Occipital lobe (tissue), 2 donors: ENCODE measurements around the gene BMP6. TPM values are rescaled to one million over a fixed set of nuclear protein-coding genes. Genes with fewer than 3 reads are reported as not detected.
"Not testable (repeated sequence)": the region's sequence is repeated elsewhere in the genome, so short reads cannot be mapped to it uniquely, and the experiment has no call there.

Experiments used
- DNase-seq: peaks from one replicate; lab custom pipeline; 2025; lab: John Stamatoyannopoulos, UW
- total RNA-seq: library from RNA; depleted of rRNA; stranded (reverse); fragments of >200 nt; gene quantifications from one replicate; pipeline ENCODE4 v1.2.3, GENCODE V29; 2014

Gene BMP6
- total RNA-seq, 1 donor from 2014 or later = 6.9 TPM

DNA sequence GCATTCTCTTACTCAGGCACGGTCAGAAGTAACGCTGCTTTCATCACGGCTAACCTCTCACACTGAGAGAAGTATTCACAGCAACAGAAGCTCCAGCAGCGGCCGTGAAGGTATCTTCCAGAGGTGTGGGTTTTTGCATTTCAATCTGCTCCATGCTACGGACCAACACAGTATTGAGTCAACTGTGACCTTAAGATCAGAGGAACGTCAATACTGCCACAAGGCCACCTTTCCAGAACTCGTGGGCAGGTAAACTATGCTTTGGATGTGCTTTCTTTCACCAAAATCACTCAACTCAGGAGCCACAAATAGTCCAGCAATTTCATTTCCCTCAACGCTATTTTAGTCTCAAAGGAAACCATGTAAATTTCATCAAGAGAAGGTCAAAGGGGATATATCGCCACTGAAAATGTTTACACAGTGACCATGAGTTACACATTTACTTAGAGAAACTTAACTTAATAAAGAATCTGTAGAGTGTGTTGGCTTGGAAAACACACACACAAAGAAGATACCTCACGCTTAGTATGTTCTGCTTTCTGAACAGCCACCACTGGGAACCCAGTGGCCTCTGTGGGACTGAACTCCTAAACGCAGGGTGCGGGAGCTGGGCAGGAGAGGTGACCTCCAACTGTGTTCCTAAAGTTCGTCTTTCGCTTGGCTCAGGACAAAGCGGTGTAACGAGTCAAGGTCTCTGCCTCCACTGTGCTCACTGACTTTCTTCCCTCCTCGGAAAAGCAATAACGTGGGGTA is 156.8 kb downstream of the BMP6 start:
- no peak for DNase-seq

DNA sequence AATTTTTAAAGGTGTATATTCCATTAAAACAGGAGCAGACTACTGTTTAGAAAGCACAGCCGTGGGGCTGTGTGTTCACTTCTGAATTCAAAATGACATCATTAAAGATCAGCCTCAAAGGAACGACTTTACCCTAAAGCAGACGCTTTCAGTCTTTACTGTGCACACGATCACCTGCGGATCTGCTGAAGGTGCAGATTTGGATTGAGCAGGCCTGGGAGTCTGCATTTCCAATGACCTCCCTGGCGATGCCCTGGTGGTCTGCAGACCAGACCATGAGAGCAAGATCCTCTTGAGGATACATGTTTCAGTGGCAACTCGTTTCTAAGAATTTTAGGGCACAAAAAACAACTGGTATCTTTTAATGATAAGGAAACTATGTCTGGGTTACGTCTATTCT is 157.5 kb downstream of the BMP6 start:
- no peak for DNase-seq

DNA sequence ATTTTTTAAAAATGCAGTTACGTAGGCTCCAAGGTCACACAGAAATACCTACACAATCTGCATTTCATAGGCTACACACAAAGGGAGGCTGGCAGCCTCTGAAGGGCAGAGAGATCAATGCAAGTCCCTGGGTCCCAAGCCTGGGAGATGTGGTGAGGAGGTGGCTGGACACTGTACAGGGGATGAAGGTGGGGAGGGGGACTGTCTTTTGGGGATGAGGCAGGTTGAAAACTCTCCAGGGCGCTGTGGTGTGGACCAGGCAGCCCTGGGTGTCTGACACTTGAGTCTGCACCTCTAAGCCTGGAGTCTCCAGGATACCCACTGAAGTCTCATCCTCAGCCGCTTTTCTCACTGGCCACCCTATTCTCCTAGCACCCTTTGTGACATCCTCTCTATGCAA is 160.2 kb downstream of the BMP6 start:
- DNase-seq = no peak

DNA sequence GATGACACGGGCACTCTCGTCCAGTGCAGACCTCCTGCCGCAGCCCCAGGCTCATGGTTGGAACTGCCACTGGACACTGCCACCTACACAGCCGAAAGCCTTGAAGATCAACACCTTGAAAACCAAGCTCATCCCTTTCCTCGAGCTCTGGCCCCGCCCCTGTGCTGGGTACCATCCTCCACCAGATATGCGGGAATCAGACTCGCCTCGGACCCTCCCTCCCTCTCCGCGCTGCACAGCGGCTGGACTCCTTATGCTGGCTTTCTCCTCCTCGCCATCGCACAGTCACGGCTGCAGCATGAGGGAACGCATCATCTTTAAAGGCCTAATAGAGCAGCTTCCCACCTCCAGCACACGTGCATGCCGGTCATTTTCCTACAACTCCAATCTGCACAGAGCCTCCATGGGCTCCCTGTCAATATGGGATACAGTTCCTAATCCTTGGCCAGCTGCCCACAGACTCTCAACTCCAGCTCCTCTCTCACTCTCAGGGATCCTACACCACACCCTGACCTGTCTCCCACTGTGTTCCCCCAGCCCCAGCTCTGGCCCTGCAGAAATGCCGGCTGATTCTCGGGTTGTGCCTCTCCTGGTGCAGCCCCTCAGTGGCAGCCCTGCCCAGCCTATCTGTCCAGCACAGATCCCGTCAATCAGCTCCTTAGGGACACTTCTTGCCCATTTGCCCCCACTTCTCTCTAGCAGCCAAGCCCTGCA is 161.5 kb downstream of the BMP6 start:
- DNase-seq = no peak

DNA sequence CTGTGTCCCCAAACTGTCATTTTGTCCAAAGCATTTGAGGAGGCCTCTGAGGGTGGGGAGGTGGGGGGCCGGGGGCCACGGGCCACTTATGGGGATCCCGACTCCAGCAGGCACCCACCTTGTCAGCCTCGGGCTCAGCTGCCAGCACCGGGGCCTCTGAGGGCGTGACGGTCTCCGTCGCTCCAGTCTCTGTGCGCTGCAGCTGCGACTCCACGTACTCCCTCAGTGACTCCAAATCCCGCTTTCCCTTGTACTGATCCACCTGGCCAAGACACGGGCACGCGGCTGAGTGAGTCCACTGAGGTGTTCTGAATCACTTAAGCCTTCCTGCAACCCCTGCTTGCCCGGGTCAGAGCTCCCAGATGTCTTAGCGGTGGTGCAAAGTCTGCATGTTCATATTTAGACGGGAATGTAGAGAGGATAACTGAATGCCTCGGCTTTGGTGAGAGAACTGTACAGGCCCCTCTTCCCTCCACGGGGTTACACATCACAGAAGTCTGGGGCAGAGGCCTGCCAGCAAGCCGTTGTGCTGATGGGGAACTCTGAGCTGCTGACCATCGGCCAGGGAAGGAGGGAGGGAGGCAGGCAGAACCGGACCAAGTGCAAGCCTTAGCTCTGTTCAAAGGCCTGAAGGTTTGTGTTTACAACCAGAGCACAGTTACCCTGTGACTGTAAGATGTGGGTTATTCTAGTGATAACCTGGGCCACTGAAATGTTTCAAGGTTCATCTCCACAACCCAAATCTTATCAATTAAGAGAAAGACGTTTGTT is 162.9 kb downstream of the BMP6 start:
- DNase-seq = no peak

DNA sequence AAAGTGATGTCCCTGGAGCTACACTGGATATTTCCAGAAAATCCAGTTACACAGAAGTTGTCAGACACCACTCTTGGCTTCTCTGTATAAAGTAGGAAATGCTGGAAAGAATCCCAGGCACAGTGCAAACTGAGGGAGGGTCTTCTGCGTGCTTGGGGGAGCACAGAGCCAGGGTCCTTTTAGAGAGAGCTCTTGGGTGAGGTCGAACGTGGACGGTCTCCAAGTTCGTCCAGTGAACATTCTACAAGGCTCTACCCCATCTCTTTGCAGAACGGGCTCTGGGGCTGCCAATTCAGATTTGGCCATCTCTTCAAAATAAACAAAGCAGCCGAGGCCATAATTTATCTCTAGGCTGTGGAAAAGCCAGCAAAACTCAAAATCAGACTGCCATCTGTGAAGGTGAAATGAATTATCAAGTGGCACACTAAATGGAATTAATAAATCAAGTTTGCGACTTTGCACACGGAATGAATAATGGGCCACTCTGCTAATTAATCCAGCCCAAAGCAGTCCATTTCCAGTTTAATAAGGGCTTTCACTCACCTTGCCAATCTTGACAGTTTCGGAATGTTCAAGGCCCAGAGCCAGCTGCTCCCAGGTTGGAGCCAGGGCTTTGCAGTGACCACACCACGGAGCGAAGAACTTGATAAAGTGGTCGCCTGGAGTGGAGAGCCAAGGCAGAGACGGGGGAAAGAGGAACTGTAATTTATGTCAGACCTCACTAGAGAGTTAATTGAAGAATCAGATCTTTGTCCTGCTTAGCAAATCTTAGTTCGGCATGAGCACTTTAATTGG is 165.4 kb downstream of the BMP6 start:
- no peak for DNase-seq

DNA sequence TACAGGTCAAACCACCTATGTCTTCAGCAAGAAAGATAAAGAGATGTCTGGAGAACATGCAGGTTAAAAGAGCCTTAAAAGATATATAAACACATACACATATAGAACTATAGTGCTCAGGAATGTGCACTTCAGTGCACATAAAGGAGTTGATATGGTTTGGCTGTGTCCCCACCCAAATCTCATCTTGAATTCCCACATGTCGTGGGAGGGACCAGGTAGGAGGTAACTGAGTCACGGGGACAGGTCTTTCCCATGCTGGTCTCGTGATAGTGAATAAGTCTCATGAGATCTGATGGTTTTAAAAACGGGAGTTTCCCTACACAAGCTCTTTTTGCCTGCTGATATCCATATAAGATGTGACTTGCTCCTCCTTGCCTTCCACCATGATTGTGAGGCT is 166.5 kb downstream of the BMP6 start:
- DNase-seq = not testable (repeated sequence)

DNA sequence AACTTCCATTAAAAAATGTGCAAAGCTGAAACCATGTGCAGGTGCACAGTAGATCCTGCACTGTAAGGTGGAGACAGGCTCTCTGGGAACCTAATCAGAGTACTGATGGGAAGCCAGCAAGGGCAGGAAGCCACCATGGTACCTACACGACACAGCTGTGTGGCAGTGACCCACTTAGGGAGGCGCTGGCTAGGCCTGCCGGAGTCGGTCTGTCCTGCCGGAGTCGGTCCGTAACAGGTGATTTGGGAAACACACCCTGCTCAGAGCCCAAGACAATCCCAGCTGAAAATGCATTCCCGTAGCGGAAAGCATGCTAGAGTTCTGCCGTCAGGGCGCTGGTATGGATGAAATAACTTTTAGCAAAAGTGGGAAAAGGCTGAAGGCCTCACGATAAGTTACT is 167.4 kb downstream of the BMP6 start:
- DNase-seq = no peak

DNA sequence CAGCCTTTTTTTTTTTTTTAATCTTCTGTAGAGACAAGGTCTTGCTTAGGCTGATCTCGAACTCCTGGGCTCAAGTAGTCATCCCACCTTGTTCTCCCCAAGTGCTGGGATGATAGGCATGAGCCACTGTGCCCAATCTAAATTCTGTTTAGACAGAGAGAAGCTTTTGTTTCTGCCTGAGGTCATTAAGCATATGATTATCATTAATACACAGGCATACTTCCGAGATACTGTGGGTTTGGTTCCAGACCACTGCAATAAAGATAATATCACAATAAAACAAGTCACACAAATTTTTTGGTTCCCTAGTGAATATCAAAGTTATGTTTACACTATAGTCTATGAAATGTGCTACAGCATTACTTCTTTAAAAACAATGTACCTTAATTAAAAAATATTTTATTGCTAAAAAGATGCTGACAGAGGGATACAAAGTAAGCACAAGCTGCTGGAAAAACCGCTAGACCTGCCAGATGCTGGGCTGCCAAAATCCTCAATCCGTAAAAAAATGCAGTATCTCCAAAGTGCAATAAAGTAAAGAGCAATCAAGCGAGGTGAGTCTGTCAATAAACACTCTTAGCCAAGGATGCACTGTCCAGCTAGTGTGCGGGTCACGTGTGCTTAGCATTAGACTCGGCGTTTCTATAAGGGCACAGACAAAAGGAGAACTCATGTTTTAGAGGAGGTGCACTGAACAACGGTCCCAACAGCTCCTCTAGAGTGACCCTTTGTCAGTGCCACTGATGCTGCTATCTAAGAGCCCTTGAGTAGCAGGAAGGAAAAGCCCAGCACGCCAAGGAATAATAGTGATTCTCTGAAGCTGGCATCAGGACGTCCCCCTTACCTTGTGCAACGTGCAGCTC is 168.6 kb downstream of the BMP6 start:
- DNase-seq = no peak

DNA sequence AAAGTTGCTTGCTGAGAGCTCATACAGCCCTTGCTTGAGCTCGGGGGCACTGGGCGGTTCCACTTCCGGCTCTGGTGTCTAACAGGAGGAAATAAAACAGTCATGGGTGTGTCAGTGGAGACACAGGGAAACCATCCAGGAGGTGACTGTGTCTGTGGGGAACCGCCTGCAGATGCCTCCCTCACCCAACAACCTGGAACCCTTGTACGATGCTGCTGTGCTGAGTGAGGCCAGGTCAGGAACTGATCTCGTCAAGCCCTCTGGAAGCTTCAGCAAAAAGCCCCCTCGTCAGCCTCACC is 169.2 kb downstream of the BMP6 start:
- no peak for DNase-seq

DNA sequence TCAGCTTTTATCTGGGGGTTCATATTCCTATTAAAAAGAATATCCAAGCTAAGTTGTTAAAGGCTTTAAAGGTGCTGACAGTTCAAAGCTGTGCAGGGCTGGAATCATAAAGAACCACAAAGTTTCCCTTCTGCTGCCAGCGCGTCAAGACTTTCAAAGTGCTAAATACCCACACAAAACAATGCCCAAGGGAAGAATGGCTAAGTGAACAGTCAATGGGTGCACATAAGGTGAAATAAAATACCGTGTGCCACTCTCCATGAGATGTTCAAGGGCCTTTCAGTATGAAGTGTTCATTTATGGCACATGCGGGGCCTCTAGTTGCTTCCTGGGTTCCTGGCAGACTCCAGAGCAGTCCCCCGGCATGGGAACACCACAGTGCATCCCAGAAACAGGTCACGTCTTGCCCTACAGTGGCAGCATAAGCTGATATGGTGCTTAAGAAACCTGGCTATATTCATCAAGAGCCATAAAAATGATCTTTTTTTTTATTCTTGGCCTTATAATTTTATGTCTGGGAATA is 170.6 kb downstream of the BMP6 start:
- DNase-seq = no peak

DNA sequence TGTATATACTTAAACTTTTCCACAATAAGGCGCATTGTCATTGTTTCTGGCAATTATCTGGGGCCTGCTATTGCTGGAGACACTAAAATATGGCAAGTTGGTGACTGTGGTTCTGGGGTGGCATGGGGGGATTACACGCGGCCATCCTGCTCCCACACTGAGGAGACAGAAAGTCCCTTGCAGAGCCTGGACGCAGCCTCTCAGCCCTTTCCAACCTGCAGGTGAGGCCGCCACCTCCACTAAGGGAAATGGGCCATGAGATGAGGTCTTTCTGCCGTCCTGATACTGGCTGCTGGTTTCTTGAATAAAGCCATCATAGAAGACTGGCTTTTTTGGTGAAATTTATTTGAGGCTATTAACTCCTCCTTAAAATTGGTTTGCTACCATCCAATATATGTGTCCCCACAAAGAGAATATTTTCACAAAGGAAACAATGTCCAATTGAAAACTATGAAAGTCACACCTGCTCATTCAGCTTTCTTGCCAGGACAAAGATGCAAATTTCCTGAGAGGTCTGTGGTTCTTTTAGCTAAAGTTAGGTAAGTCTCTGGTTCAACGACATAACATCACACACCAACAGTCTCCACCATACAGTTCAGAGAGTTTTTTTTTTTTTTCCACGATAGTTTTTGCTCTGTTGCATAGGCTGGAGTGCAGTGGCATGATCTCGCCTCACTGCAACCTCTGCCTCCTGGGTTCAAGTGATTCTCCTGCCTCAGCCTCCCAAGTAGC is 171.7 kb downstream of the BMP6 start:
- no peak for DNase-seq

DNA sequence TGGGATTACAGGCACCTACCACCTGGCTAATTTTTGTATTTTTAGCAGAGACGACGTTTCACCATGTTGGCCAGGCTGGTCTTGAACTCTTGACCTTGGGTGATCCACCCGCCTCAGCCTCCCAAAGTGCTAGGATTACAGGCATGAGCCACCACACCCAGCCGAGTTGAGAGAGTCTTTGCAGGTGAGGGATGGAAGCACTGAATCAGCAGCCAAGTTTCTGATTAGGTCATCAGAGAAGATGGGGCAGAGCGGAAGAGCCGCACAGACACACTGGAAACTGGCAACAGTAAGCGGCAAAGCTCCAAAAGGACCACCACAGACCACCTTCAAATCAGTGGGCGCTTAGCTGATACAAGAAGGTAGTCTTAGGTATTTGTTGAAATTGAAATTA is 172.3 kb downstream of the BMP6 start:
- DNase-seq = not testable (repeated sequence)

DNA sequence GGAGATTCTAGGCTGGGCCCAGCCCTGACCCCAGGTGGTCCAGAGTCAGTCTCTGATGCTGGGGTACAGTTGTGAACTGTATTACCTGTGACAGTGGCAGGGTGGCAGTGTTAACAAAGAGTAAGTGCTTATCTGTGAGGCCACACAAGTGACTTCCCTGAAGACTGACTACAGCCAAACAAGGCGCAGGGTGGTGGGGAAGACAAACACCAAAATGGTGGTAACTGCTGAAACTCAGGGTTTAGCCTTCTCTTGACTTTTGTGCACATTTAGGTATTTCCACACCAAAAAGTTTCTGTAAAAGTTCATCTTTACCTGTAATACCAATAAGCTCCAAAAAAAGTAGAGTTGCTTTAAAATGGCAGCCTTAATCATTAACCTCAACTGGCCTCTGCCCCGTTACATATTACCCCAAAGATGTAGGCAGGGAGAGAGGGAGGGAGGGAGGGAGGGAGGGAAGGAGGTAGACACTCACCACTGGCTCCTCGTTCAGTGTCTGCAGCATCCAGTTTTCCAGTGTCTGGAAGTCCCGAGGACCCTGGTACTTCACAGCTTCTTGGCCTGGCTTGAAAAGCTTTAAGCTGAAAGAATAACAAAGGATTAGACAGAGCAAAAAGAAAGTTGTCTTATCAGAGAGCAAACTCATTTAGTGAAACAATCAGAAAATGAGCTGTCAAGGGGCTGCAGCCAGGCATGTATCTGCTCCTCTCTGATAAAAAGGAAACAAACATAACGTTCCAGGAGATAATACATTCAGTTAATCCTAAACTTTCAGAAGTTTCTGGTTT is 173.4 kb downstream of the BMP6 start:
- no peak for DNase-seq

DNA sequence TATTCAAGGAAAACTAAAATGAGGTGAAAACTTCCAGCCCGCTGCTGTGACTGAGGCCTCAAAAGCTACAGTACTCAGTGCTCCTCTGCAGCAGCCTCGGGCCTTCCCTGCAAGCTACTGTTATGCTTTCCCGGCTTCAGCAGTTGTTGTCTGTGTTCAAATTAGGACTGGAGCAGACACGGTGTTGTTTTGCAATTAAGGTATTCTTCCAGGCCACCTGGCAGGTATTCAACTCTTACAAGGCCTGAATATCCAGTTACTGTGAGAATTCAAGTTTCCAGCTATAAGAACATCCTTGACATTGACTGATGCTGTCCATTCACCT is 174.0 kb downstream of the BMP6 start:
- DNase-seq = no peak

DNA sequence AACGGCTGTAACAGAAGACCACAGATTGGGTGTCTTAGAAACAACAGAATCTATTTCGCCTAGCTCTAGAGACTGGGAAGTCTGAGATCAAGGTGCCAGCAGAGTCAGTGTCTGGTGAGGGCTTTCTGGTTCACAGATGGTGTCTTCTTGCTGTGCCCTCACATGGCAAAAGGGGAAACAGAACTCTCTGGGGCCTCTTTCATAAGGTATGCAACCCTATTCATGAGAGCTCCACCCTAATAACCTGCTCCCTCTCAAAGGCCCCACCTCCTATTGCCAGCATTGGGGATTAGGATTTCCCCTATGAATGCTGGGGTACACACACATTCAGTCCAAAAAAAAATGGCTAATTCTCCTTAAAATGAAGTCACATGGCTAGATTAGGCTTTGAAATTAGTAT is 174.7 kb downstream of the BMP6 start:
- no peak for DNase-seq

DNA sequence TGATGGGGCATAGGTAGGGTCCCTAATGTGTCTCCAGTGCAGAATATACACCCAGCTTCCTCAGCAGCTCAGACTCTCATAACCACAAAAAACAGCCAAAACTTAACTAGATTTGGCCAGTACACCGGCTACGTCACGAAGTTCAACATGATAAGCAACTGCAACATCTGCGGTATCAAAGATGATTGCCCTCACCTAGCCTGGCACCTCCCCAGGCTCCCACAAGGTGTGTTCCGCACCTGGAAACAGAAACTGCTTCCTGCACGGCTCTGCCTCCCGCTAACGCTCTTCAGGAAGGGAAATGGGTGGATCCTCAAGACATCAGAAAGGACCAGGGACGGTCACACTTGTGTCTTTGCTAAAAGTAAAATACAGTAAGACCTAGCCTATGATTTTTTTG is 175.2 kb downstream of the BMP6 start:
- DNase-seq = no peak

DNA sequence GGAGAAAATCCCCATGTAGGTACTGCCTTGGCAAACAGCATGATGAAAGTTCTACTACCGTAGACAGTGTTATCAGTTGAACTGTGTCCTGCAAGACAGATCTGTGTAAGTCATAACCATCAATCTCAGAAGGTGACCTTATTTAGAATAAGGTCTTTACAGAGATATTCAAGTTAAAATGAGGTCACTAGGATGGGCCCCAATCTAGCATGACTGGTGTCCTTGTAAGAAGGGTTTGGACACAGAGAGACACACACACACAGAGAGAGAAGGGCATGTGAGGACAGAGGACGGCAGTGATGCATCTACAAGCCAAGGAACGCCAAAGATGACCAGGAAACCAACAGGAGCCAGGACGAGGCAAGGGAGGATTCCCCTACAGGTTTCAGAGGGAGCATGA is 175.9 kb downstream of the BMP6 start:
- no peak for DNase-seq

DNA sequence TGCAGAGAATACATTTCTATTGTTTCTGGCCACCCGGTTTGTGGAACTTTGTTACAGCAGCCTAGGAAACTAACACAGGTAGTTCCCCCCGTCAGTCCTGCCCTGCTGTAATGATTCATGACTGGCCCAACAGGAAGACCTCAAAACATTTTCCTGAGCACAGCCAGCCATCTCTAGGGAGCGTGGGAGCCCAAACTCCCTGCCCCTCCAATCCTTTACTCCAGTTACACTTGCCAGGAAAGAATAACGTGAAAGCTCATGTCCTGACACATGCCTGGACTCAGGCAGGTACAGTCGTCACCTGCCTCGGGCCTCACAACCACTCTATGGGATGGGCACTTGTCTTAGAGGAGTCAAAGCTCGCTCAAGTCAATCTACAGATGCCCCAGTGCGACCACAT is 176.3 kb downstream of the BMP6 start:
- no peak for DNase-seq
